GM19193 (cell line): Measurements from ENCODE around the gene MAP4.

Experiments
- POLR2A ChIP-seq: IDR thresholded peaks from 4 replicates; pipeline ENCODE4 v1.6.1; 2011; ENCODE audit not compliant: insufficient read depth, insufficient read length; ENCODE audit errors: extremely low read depth

Gene MAP4

DNA sequence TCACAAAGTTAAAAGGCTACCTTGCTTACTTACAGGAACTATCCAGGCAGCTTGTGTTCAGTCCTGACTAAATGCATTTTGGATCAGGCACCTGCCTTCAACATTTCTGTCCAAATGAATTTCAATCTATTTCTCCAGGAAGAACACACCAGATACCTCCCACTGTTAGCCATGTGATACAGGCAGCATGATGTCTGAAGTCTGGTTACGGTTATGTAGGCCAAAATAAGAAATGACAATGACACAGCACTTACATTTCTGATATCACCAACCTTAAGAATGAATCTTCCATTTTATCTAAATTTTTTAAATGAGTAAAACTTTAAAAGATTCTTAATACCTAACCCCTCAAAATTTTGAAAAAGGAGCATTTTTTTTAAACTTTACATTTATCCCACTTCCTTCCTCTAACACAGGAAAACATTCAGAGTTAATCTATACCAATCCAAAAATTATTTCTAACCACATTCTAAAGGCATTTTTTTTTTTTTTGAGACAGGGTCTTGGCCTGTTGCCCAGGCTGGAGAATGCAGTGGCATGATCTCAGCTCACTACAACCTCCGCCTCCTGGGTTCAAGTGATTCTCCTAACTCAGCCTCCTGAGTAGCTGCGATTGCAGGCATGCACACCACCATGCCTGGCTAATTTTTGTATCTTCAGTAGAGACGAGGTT, at the start of gene MAP4:
MAP4 (minus strand) TSS at position 116 of the 673 bp plus-strand sequence. CDS start 17,556 bp downstream, outside the sequence.
- no peak for TF ChIP-seq POLR2A

GRCh38 chr3:48065035-48065434, 48.8 kb upstream of the MAP4 start:
- TF ChIP-seq POLR2A: no peak

GRCh38 chr3:48064292-48064829, 48.1 kb upstream of the MAP4 start:
- TF ChIP-seq POLR2A: no peak

- no peak for TF ChIP-seq POLR2A
These were observed 41.9 kb upstream of the MAP4 start for GRCh38 chr3:48058091-48058490.

DNA sequence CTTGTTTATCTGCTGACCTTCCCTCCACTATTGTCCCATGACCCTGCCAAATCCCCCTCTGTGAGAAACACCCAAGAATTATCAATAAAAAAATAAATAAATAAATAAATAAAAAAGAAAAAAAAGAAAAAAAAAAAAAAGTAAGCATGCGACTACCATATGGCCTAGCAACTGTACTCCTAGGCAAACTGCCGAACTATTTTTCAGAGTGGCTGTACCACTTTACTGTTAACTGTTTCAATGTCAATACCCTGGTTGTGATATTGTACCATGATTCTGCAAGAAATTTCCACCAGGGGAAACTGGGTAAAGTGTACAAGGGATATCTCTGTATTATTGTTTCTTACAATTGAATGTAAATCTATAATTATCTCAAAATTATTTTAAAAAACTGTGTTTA, 41.3 kb upstream of the MAP4 start:
- no peak for TF ChIP-seq POLR2A

- no peak for TF ChIP-seq POLR2A
These were observed 31.7 kb upstream of the MAP4 start for GRCh38 chr3:48047841-48048464.

DNA sequence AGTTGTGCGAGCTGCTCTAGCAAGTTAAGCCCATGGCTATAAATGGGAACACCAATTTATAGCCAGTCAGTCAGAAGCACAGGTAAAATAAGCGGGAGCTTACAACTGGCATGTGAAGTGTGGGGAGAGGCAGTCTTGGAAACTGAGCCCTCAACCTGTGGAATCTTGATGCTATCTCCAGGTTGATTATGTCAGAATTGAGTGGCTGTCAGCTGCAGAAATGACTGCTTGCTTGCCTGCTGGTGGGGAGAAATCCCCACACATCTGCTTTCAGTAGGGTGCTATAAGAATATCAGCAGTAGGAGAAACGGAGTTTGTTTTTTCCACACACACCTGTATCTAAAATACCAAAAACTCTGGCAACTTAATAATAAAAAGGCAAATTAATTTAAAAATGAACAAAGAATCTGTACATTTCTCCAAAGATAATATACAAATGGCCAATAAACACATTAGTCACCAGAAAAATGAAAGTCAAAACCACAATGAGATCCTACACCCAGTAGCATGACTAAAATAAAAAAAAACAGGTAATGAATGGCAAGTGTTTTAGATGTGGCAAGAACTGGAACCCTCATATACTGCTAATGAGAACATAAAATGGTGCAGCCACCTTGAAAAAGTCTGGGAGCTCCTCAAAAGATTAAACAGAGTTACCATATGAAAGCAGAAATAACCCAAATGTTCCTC, 26.0 kb upstream of the MAP4 start:
- TF ChIP-seq POLR2A: no peak

GRCh38 chr3:48039487-48040190, 23.4 kb upstream of the MAP4 start:
- TF ChIP-seq POLR2A: no peak

DNA sequence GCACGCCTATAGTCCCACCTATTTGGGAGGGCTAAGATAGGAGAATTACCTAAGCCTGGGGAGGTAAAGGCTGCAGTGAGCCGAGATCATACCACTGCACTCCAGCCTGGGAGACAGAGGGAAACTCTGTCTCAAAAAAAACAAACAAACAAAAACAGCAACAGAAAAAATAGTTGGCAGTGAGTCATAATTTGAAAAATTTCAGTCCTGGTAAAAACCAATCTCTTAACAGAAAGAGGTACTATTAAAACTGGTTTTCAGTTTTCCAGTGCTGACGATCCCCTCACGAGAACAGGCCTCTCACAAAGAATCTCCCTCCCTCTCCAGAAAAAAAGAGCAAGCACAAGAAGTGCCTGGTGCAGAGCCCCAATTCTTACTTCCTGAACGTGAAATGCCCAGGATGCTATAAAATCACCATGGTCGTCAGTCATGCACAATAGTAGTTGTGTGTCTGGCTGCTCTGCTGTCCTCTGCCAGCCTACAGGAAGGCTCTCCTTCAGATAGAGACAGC, 22.8 kb upstream of the MAP4 start:
- no peak for TF ChIP-seq POLR2A

DNA sequence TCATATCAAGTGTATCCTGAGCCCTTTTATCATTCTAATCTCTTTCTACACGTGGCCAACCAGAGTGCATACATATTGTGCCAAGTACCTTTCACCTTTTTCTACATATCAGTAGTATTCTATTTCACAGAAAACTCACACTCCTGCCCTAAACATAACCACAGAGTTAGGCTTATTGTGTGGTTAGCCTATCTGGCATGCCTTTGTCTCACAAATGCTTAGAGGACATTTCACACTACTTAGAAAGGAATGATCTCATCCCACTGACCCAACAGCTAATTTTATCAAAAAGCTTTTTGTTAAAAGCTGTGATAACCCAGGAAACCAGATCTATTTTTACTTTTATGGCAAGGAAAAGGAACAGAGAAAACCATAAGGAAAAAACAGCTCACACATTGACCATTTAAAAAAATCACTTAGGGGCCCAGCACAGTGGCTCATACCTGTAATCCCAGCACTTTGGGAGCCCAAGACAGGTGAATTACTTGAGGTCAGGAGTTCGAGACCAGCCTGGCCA, 17.8 kb upstream of the MAP4 start:
- no peak for TF ChIP-seq POLR2A

- TF ChIP-seq POLR2A: no peak
These were observed 14.0 kb upstream of the MAP4 start for GRCh38 chr3:48030188-48030587.

DNA sequence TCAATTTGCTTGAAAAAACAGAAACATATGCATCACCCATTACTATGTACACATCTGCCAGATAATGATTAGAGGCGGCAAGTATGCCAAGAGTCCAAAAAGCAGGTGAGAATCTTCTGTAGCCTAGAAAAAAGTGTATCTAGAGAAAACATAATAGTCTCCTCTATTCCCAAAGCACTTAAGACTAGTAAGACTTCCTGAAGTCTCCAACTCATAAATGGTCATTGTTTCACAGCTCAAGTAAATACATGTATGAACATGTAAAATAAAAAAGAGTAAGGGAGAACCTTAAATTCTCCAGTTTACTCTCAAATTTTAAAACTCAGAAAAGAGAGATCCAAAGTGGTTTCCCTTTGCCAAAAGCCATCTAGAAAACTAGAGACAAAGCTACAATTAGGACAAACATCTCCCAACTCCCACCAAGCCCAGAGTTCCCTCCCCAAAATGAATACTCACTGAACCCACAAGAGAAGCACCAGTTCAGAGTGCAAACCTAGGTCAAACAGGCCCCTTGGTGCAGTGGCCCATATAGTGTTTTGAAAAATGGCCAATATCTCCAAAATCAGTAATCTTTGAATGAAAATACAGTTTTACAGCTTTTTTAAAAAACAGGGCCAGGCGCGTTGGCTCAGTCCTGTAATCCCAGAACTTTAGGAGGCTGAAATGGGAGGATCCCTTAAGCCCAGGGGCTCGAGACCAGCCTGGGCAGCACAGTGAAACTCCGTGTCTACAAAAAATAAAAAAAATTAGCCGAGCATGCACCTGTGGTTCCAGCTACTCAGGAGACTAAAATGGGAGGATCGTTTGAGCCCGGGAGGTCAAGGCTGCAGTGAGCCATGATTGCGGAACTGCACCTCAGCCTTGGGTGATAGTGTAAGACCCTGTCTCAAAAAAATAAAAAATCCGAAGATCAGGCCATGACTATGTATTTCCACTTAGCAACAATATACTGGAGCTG, 11.0 kb upstream of the MAP4 start:
- TF ChIP-seq POLR2A: no peak

DNA sequence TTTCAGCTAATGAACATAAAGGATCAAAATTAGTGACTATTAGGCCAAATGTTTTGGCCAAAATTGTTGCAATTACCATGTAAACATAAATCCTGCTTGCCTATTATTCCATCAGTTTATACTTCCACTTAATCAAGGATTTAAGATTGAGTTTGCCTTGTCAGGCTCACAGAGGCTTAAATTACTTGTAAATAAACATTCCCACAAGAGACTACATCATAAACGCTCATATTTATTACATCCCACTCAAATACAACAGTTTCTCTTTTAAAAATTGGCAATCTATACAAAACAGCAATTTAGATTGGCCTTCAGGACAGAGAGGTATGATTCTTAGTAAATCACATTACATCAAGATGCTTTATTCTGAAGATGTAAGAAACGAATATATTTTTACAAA, 9.9 kb upstream of the MAP4 start:
- no peak for TF ChIP-seq POLR2A

GRCh38 chr3:48024401-48024800, 8.2 kb upstream of the MAP4 start:
- TF ChIP-seq POLR2A: no peak
